ENCODE data around the gene ZNF81. TPM values are rescaled to one million over a fixed set of nuclear protein-coding genes. Genes with fewer than 3 reads are reported as not detected.
A peak's percentile ranks its signal among the peaks of the same experiment; 100 is the strongest.

The ZNF81 gene
- total and polyA plus RNA-seq, 4 experiments from 2014 or later, result 1.3 to 11.5 (median 5.7) TPM

DNA sequence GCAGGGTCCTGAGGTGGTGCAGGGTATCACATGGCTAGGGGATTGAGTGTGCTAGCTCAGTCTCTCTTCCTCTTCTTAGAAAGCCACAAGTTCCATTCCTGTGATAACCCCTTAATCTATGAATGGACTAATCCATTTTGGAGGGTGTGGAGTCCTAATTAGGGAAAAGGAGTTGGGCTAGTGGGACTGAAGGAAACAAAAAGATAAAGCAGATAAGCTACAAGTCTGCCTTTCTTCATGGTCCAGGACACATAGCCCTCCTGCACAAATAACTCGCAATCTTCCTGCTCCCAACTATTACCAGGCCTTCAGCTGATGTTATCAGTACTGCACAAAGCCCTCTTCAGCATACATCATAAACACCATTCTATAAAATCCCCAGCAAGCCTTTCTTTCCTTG, 44.2 kb downstream of the ZNF81 start:
- Mint-ChIP-seq H3K36me3 (peaks cover 17 to 35% of the 10 kb centered on the region in 2 donors), H3K4me3 (peak overlapping the region in 1 of 8 donors; percentile 27), H3K4me1 (peaks cover 0 to 4% (median under 1%) of the 10 kb centered on the region in 4 donors), H3K27me3 (no peaks in the 10 kb centered on the region), H3K27ac (no peak overlapping the region), H3K9me3 (no peaks in the 10 kb centered on the region)
- Histone ChIP-seq H3K9me3 (ENCODE audit: control insufficient read depth in 1 of 2, low read length in 2 of 2) (no peaks in the 10 kb centered on the region), H3K4me3 (ENCODE audit: low read length in 2 of 2) (no peak overlapping the region), H3K27me3 (ENCODE audit: insufficient read depth, low read length) (no peaks in the 10 kb centered on the region), H3K36me3 (ENCODE audit: insufficient read depth, low read length) (no peaks in the 10 kb centered on the region), H3K4me1 (ENCODE audit: insufficient read depth, low read length) (no peaks in the 10 kb centered on the region), H3K27ac (ENCODE audit: low read depth, low read length) (no peak overlapping the region)
- intact Hi-C loops (cut with micrococcal nuclease), result no loop called here
- CTCF ChIA-PET (ENCODE audit: partially characterized antibody), result no interaction called here
- no peak for DNase-seq
- POLR2A ChIA-PET (ENCODE audit: partially characterized antibody), result no interaction called here

GRCh38 chrX:47885501-47885900, 48.8 kb downstream of the ZNF81 start:
- no peak overlapping the region for H3K27ac Mint-ChIP-seq

DNA sequence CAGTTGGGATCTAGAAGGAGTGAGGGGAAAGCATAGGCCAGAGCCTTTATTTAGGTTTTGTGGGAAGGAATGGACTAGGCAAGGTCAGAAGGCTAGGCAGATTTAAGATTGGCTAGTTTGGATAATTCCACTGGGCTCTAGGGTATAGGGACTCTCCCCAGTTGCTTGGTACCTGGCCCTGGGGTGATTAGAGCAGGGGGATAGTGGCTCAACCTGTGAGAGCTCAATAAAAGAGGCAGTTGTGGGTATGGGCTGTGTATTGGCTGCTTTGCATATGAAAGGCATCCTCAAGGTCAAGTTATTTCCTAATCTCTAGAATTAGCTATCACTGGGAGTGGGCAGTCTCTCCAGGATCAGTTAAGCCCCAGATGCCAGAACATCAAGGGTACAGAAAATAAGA, 61.3 kb downstream of the ZNF81 start:
- peaks cover 39 to 42% of the 10 kb centered on the region in 2 donors for H3K36me3 Mint-ChIP-seq
- Histone ChIP-seq H3K27ac (ENCODE audit: low read depth, low read length) (no peak overlapping the region), H3K4me3 (ENCODE audit: low read length in 2 of 2) (no peak overlapping the region), H3K9me3 (ENCODE audit: control insufficient read depth in 1 of 2, low read length in 2 of 2) (no peaks in the 10 kb centered on the region), H3K4me1 (ENCODE audit: insufficient read depth, low read length) (no peaks in the 10 kb centered on the region), H3K27me3 (ENCODE audit: insufficient read depth, low read length) (no peaks in the 10 kb centered on the region), H3K36me3 (ENCODE audit: insufficient read depth, low read length) (no peaks in the 10 kb centered on the region)
- peaks cover 0 to 5% (median 0%) of the 10 kb centered on the region in 8 donors for H3K9me3 Mint-ChIP-seq
- no peak overlapping the region for H3K4me3 Mint-ChIP-seq
- H3K4me1 Mint-ChIP-seq, result peaks cover 0 to under 1% (median 0%) of the 10 kb centered on the region in 4 donors
- no peak overlapping the region for H3K27ac Mint-ChIP-seq
- ChIA-PET POLR2A (ENCODE audit: partially characterized antibody) (no interaction called here), CTCF (ENCODE audit: partially characterized antibody) (no interaction called here)
- DNase-seq, result no peak
- intact Hi-C loops (cut with micrococcal nuclease), result no loop called here
- no peaks in the 10 kb centered on the region for H3K27me3 Mint-ChIP-seq

More at GRCh38 chrX:47885501-47885900, 48.8 kb downstream of the ZNF81 start:
- ChIA-PET CTCF (ENCODE audit: partially characterized antibody) (no interaction called here), POLR2A (ENCODE audit: partially characterized antibody) (no interaction called here)
- Mint-ChIP-seq H3K9me3 (no peaks in the 10 kb centered on the region), H3K36me3 (peaks cover 36 to 52% of the 10 kb centered on the region in 2 donors), H3K4me1 (no peaks in the 10 kb centered on the region), H3K27me3 (no peaks in the 10 kb centered on the region), H3K4me3 (no peak overlapping the region)
- H3K9me3 ChIP-seq (ENCODE audit: control insufficient read depth in 1 of 2, low read length in 2 of 2), result no peaks in the 10 kb centered on the region
- intact Hi-C loops (cut with micrococcal nuclease), result no loop called here
- H3K27ac ChIP-seq (ENCODE audit: low read depth, low read length), result no peak overlapping the region
- H3K36me3 ChIP-seq (ENCODE audit: insufficient read depth, low read length), result no peaks in the 10 kb centered on the region
- no peak for DNase-seq
- H3K4me1 ChIP-seq (ENCODE audit: insufficient read depth, low read length), result no peaks in the 10 kb centered on the region
- no peaks in the 10 kb centered on the region for H3K27me3 ChIP-seq (ENCODE audit: insufficient read depth, low read length)
- no peak overlapping the region for H3K4me3 ChIP-seq (ENCODE audit: low read length in 2 of 2)

GRCh38 chrX:47900833-47901232, 64.1 kb downstream of the ZNF81 start:
- H3K27me3 Mint-ChIP-seq, result no peaks in the 10 kb centered on the region
- peaks cover 29 to 33% of the 10 kb centered on the region in 2 donors for H3K36me3 Mint-ChIP-seq
- H3K27ac ChIP-seq (ENCODE audit: low read depth, low read length), result no peak overlapping the region
- no peaks in the 10 kb centered on the region for H3K27me3 ChIP-seq (ENCODE audit: insufficient read depth, low read length)
- intact Hi-C loops (cut with micrococcal nuclease), result no loop called here
- no peaks in the 10 kb centered on the region for H3K4me1 ChIP-seq (ENCODE audit: insufficient read depth, low read length)
- no peak overlapping the region for H3K4me3 Mint-ChIP-seq
- CTCF ChIA-PET (ENCODE audit: partially characterized antibody), result no interaction called here
- no peaks in the 10 kb centered on the region for H3K9me3 ChIP-seq (ENCODE audit: control insufficient read depth in 1 of 2, low read length in 2 of 2)
- POLR2A ChIA-PET (ENCODE audit: partially characterized antibody), result no interaction called here
- H3K27ac Mint-ChIP-seq, result no peak overlapping the region
- no peaks in the 10 kb centered on the region for H3K4me1 Mint-ChIP-seq
- no peak overlapping the region for H3K4me3 ChIP-seq (ENCODE audit: low read length in 2 of 2)
- no peak for DNase-seq
- peaks cover 0 to 5% (median 0%) of the 10 kb centered on the region in 8 donors for H3K9me3 Mint-ChIP-seq
- no peaks in the 10 kb centered on the region for H3K36me3 ChIP-seq (ENCODE audit: insufficient read depth, low read length)

DNA sequence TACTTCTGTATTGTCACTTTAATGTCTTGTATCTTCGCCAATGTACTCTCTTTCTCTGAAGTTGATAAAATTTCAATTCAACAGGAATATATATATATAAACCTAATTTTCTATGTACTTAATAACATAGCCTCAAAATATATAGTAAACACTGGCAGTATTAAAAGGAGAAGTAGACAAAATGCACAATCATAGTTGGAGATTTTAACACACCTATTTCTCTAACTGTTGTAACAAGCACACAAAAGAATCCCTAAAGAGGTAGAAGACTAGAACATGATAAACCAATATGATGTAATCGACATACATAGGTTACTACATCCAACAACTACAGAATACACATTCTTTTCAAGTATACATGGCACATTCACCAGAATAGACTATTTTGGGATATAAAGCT, 65.5 kb downstream of the ZNF81 start:
- no peak for DNase-seq
- intact Hi-C loops (cut with micrococcal nuclease), result no loop called here
- Histone ChIP-seq H3K4me1 (ENCODE audit: insufficient read depth, low read length) (no peaks in the 10 kb centered on the region), H3K27me3 (ENCODE audit: insufficient read depth, low read length) (no peaks in the 10 kb centered on the region), H3K9me3 (ENCODE audit: control insufficient read depth in 1 of 2, low read length in 2 of 2) (no peaks in the 10 kb centered on the region), H3K4me3 (ENCODE audit: low read length in 2 of 2) (no peak overlapping the region), H3K27ac (ENCODE audit: low read depth, low read length) (no peak overlapping the region), H3K36me3 (ENCODE audit: insufficient read depth, low read length) (no peaks in the 10 kb centered on the region)
- Mint-ChIP-seq H3K4me3 (no peak overlapping the region), H3K27ac (no peak overlapping the region), H3K27me3 (no peaks in the 10 kb centered on the region), H3K36me3 (peaks cover 19 to 21% of the 10 kb centered on the region in 2 donors), H3K4me1 (no peaks in the 10 kb centered on the region), H3K9me3 (peaks cover 0 to 5% (median 0%) of the 10 kb centered on the region in 8 donors)
- ChIA-PET CTCF (ENCODE audit: partially characterized antibody) (no interaction called here), POLR2A (ENCODE audit: partially characterized antibody) (no interaction called here)

GRCh38 chrX:47915886-47916493, 79.3 kb downstream of the ZNF81 start:
- H3K9me3 Mint-ChIP-seq, result peaks cover 0 to 82% (median 62%) of the 10 kb centered on the region in 8 donors
- no peaks in the 10 kb centered on the region for H3K27me3 Mint-ChIP-seq
- H3K27ac ChIP-seq (ENCODE audit: low read depth, low read length), result no peak overlapping the region
- no peak overlapping the region for H3K27ac Mint-ChIP-seq
- no peak for DNase-seq
- no peaks in the 10 kb centered on the region for H3K4me1 Mint-ChIP-seq
- H3K9me3 ChIP-seq (ENCODE audit: control insufficient read depth in 1 of 2, low read length in 2 of 2), result peaks cover 0 to 8% of the 10 kb centered on the region in 2 donors
- H3K4me3 Mint-ChIP-seq, result no peak overlapping the region
- POLR2A ChIA-PET (ENCODE audit: partially characterized antibody), result no interaction called here
- H3K36me3 ChIP-seq (ENCODE audit: insufficient read depth, low read length), result no peaks in the 10 kb centered on the region
- peaks cover 42 to 44% of the 10 kb centered on the region in 2 donors for H3K36me3 Mint-ChIP-seq
- intact Hi-C loops (cut with micrococcal nuclease), result no loop called here
- CTCF ChIA-PET (ENCODE audit: partially characterized antibody), result no interaction called here
- no peaks in the 10 kb centered on the region for H3K27me3 ChIP-seq (ENCODE audit: insufficient read depth, low read length)
- H3K4me1 ChIP-seq (ENCODE audit: insufficient read depth, low read length), result no peaks in the 10 kb centered on the region
- no peak overlapping the region for H3K4me3 ChIP-seq (ENCODE audit: low read length in 2 of 2)

DNA sequence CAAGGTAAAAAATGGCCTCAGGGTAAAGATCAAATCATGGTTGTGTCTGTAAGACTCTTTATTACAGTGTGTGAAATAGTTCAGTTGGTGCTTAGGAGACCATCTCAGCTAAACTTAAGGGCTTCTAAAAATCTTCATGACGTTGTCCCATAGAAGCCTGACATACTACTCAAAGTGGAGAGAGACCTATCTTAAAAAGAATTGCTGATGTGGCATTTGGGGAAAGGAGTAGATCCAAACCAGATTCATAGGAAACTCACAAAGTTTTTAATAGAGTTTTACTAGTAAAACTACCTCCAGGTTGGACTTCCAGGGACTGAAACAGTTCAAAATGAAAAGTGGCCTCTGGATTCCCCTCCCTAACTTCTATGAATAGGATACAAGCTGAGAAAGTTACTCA, 81.6 kb downstream of the ZNF81 start:
- DNase-seq, result no peak
- Mint-ChIP-seq H3K27me3 (no peaks in the 10 kb centered on the region), H3K36me3 (peaks cover 29 to 37% of the 10 kb centered on the region in 2 donors), H3K4me3 (no peak overlapping the region), H3K27ac (no peak overlapping the region), H3K9me3 (peaks cover 0 to 67% (median 54%) of the 10 kb centered on the region in 8 donors), H3K4me1 (no peaks in the 10 kb centered on the region)
- ChIA-PET CTCF (ENCODE audit: partially characterized antibody) (no interaction called here), POLR2A (ENCODE audit: partially characterized antibody) (no interaction called here)
- Histone ChIP-seq H3K36me3 (ENCODE audit: insufficient read depth, low read length) (no peaks in the 10 kb centered on the region), H3K27ac (ENCODE audit: low read depth, low read length) (no peak overlapping the region), H3K4me3 (ENCODE audit: low read length in 2 of 2) (no peak overlapping the region), H3K9me3 (ENCODE audit: control insufficient read depth in 1 of 2, low read length in 2 of 2) (peaks cover 0 to 8% of the 10 kb centered on the region in 2 donors), H3K27me3 (ENCODE audit: insufficient read depth, low read length) (no peaks in the 10 kb centered on the region), H3K4me1 (ENCODE audit: insufficient read depth, low read length) (no peaks in the 10 kb centered on the region)
- intact Hi-C loops (cut with micrococcal nuclease), result no loop called here
